HG03045 (cell line): ENCODE measurements around the gene MCF2L2.
A peak's percentile ranks its signal among the peaks of the same experiment; 100 is the strongest.
"Not testable (repeated sequence)": the region's sequence is repeated elsewhere in the genome, so short reads cannot be mapped to it uniquely, and the experiment has no call there.

Source experiments
- ATAC-seq: cut with Tn5 transposase; IDR thresholded peaks from one replicate; pipeline ENCODE4 v1.9.1; 2021; ENCODE audit warnings: mild to moderate bottlenecking, moderate library complexity; ENCODE audit not compliant: unreplicated experiment

The MCF2L2 gene

GRCh38 chr3:183446838-183447205 is 18.4 kb upstream of the MCF2L2 start:
- no peak for ATAC-seq

- no peak for ATAC-seq
These were observed 16.3 kb upstream of the MCF2L2 start for GRCh38 chr3:183444748-183445147.

- no peak for ATAC-seq
These were observed 15.3 kb upstream of the MCF2L2 start for GRCh38 chr3:183443395-183444385.

GRCh38 chr3:183442994-183443393 is 14.6 kb upstream of the MCF2L2 start:
- no peak for ATAC-seq

- ATAC-seq, result not testable (repeated sequence)
These were observed 12.1 kb upstream of the MCF2L2 start for GRCh38 chr3:183440521-183440920.

GRCh38 chr3:183439515-183439914 is 11.1 kb upstream of the MCF2L2 start:
- no peak for ATAC-seq

- no peak for ATAC-seq
These were observed 10.3 kb upstream of the MCF2L2 start for GRCh38 chr3:183438735-183439134.

- ATAC-seq, result no peak
These were observed 9.5 kb upstream of the MCF2L2 start for GRCh38 chr3:183437666-183438564.

GRCh38 chr3:183437061-183437460 is 8.6 kb upstream of the MCF2L2 start:
- ATAC-seq, result no peak

GRCh38 chr3:183435661-183436060 is 7.2 kb upstream of the MCF2L2 start:
- ATAC-seq, result peak; percentile 72

GRCh38 chr3:183434992-183435391 is 6.6 kb upstream of the MCF2L2 start:
- ATAC-seq, result no peak

GRCh38 chr3:183434503-183434902 is 6.1 kb upstream of the MCF2L2 start:
- ATAC-seq, result no peak

GRCh38 chr3:183430325-183430957 is 2.0 kb upstream of the MCF2L2 start:
- no peak for ATAC-seq

GRCh38 chr3:183427876-183428446 is 458 bp downstream of the MCF2L2 start:
- peak; percentile 29 for ATAC-seq

GRCh38 chr3:183427196-183427875 is 1.1 kb downstream of the MCF2L2 start:
- ATAC-seq, result no peak

GRCh38 chr3:183418807-183419206 is 9.6 kb downstream of the MCF2L2 start:
- not testable (repeated sequence) for ATAC-seq

- no peak for ATAC-seq
These were observed 17.1 kb downstream of the MCF2L2 start for GRCh38 chr3:183411216-183411922.

GRCh38 chr3:183410759-183411158 is 17.7 kb downstream of the MCF2L2 start:
- ATAC-seq, result no peak

- no peak for ATAC-seq
These were observed 18.1 kb downstream of the MCF2L2 start for GRCh38 chr3:183410280-183410679.

GRCh38 chr3:183409219-183409618 is 19.2 kb downstream of the MCF2L2 start:
- no peak for ATAC-seq
